NCI-H1105 treated with DMSO at 0.1 percent for 48 hours (cell line): ENCODE data around the gene SLC6A11.

Experiments used
- DNase-seq: peaks from one replicate; lab custom pipeline; 2025; lab: John Stamatoyannopoulos, UW

SLC6A11 gene

DNA sequence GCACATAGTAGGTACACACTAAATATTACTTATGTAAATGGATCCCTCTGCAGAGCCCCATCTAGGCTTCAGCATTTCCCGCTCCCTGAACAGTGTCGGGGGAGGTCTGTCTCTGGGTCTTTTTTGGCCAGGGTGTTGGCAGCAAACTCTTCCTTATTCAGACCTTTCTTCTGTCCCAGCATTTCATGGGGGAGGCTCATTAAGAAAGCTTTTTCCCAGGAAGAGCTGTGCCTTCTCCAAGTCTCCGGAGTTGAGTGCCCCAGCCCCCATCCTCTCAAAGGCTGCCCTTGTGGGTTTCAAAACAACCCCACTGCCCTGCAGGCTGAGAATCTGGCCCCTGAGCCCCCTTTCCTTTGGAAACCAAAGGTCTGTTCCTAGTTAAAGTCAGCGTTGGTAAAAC, 25.1 kb downstream of the SLC6A11 start:
- no peak for DNase-seq

DNA sequence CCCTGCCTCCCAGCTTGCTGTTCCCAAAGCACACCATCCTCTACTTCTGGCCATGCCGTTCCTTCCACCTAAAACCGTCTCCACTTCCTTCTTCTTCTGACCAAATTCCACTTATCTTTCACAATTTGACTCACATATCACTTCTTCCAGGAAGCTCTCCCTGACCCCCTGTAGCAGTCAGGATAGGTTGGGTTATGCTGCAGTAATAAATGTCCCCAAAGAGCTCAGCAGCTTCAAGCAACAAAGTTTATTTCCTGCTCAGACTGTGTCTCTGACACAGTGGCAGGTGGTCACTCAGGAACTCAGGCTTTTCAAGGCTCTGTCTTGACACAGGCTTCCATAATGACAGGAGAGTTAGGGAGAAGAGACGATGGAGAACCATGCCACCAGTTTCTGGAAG, 27.4 kb downstream of the SLC6A11 start:
- no peak for DNase-seq

DNA sequence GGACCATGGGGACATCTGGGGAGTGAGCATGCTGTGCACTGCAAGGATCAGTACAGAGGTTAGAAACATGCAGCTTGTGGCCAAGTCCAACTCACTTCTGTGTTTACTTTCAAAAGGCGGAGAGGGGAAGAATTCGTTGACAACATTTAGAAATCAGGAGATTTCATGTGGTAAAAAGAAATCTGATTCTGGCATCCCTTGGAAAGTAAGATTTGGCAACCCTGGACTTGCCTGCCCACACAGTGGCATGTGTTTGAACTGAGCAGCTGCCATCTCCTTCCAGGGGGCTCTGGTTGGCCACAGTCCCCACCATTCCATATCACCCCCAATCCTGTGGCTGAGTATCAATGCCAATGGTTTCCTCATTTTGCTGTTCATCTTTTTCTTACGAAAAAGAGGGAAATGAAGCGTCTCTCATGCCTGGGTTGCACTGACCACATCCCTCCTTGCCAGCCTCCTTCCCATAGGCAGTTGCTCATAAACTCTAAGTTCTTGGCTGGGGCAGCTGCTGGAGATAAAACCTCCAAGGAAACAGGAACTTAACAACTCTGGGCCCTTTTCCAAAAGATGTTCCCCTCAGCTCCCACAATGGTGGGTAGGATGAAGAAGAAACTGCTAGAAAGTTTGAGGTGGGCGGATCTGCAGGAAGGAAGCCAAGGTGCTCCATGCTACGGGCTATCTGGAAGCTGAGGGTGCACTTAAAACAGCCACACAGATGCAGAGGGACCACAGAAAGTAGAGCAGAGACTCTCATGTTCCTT, 29.2 kb downstream of the SLC6A11 start:
- DNase-seq = no peak

DNA sequence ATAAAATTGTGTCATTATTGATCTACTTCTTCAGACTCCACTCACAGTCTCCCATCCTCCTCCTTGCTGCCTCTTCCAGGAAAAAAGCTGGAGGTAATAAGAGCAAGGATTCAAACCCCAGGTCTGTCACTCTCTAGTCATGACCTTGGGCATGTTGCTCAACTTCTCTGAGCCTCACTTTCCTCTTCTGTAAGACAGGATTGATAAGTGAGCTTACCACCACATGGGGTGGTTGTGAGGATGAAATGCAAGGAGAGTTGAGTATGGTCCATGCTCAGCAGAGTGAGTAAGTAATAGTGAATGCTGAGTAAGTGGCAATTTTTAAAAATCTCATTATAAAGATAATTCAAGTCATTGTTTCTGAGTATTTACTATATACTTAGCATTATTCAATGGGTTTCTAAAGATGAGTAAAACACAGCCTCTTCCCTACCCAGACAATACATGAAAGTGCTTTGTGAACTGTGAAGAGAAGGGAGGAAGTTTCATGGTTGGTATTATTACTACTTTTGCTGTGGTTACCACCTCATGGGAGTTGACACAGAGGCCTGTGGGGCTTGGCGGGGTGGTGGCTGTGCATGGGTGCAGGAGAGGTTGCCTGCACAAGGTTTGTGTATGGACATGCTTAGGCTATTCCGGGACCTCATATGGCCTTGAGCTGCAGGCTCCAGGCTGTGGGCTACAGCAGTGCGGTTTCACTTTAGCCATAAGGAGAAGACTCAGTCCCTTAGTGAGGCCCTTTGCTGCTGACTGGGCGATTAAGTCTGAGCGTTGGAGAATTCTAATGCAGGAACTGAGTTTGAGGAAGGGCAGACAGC, 30.0 kb downstream of the SLC6A11 start:
- no peak for DNase-seq

DNA sequence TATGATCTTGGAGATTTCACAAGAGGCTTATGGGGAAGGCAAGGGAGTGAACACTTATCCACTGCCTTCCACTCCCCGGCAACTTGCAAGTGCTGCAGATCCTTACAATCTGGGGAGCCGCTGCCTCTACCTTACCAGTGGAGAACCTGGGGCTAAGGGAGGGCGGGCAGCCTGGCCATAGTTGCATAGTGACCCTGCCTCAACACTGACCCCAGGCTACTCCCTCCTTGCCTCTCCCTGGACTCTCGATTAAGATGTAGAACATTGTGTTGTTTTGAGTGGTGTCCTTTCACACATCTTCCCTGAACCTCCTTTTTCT, 30.6 kb downstream of the SLC6A11 start:
- DNase-seq = no peak

DNA sequence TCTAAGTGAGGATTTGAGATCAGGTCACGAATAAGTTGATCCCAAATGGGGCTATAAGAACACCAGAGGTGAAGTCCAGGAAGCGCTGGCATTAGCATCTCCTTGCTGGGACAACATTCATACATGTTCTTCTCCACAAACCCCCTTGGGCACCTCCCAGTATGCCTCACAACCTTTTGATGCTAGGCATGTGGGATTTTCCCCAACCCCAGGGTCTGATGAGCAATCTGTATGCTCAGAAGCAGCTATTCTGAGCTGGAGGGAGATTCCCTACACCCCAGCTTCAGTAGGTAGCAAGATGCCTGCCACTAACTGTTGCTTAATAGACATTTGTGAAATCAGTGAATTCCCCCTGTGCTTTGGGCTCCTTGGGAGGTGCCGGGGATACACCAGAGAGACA, 32.2 kb downstream of the SLC6A11 start:
- no peak for DNase-seq

DNA sequence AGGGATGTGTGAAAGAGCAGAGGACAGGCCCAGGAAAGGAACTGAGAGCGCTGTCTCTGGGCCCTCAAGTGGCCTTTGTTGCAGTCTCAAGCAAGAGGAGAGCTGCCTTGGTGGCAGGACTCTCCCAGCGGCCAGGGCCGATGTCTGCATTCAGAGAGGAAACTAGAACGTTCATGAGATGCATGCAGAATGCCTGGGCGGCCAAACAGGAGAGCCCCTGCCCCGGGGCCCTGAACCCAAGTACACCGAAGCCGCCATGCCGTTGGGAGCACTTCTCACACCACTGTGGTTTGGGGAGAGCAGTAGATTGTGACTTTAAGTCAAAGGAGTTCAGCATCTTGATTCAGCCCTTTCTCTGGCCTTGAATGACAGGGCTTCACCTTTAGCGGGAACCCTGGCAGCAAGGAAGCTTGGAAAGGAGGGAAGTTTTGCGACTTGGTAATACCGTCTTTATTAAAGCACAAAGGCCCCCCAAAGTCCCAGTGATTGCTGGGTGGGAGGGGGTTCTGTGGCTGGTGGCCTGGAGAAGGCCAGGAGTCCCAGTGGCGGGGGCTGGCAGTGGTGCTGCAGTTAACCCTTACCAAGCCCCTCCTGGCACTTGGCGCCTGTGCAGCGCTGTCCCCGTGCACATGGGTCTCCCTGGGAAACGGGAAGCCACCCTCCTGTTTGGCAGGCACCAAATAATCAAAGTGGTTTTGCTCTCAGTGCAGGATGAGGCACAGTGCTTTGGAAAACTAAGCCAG, 36.2 kb downstream of the SLC6A11 start:
- DNase-seq = no peak

DNA sequence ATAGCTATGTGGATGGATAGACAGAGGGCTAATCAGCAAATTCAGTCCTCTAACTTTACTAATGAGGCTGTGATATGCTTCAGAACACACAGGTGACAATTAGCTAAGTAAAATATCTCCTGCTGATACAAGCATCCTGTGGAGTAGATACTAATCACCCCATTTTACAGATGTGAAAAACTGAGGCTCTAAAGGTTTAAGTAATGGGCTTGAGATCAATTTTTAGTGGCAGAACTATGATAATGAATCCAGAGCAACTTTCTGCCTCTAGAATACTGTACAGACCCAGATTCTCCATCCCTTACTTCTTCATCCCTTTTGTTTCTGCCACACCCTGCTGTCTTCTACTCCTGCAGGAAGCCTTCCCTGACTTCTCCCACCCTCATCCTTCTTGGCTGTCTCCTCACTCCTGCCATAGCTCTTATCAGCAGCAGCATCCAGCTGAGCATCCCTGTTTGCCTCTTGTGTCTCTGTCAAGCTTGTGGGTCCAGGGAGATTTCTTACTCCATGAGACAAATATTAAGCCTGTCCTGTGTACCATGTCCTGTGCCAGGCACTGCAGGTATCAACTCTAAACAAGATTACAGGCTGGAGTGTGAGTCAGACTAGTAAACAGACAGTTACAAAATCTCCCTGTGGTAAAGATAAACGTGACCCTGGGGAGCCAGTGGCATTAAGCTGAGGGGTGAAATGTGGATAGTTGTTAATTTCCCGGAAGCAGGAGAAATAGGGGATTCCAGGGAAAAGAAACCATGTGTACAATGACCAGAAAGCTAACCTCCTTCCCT, 39.2 kb downstream of the SLC6A11 start:
- no peak for DNase-seq

DNA sequence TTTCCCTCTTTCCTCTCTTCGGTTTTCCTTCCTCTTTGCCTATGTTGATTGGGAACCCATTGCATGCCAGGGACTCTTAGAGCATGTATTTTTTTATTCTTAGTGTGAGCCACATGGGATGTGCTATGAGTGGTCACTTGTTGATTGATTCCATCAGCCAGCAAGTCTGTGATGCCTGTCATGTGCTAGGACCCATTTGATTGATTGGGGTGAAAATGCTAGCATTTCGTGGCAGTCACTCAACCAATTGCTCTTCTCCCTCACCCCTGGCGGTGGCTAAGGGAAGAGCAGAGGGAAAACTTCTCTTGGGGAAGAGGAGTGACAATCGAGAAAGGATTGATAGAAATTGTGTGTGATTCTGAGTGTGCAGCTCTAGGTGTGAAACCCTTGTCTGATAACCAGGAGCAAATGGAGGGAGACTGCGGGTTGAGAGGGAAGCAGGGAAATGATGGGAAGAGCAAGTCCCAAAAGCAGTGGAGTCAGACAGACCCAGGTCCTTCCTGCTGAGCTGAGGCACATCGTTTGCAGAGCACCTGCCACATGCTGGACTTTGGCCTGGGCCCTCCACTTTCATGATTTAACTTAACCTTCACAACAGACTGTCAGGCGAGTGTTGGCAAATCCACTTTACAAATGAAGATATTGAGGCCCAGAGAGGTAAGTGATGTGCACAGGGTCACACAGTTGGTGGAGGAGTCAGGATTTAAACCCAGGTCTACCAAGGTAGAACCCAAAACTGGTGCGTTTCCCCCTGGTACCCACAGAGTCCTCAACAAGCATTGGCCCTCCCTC, 40.0 kb downstream of the SLC6A11 start:
- no peak for DNase-seq

DNA sequence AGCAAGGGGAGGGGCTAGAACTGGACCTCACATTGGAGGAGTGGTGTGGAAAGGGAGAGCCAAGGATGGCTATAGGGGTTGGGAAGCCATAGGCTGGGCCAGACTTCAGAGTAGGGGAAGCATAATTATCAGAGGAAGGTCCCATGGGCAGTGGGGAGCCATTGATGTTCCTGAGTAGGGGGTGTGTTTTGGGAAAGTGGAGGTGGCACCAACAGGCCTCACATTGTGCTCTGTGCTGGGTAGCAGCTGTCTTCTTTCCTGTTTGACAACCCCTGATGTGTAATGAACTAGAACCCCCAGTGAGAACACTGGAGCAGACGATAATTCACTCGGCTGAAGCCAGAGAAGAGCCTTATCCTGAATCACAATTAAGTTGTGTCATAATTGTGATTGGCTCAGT, 41.2 kb downstream of the SLC6A11 start:
- DNase-seq = no peak

DNA sequence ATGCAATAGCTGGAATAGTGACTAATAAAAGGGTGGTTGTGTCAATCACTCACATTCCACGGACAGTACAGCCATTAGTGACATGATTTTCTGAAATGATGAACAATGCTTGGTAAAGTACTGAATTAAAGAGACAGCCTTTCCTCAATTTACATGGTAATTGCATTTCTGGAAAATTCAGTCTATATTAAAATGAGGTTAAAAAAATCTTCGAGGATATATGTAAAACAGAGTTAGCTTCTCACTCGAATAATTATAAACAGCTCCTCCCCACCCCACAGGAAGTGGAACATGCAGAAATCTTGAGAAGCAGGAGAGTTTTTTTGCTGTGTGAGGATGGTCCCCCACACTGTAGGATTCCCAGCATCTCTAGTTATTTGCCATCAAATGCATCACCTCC, 42.1 kb downstream of the SLC6A11 start:
- DNase-seq = no peak

DNA sequence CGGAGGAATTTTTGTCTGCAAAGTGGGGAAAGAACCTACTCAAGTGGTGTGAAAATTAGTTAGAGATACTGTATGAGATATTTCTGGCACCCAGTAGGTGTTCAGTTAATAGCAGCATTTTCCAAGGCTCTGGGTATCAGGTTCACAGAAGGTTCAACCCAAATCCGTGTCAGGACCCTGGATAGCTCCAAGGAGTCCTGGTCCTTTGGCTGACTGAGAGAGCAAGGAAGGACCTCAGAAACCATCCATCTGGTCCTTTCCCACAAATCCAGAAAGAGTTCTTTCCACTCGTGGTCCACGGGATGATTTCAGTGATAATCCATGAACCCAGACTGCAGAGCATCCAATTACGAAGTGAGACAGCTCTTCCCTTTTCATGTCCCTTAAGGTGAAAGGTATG, 51.4 kb downstream of the SLC6A11 start:
- DNase-seq = no peak

DNA sequence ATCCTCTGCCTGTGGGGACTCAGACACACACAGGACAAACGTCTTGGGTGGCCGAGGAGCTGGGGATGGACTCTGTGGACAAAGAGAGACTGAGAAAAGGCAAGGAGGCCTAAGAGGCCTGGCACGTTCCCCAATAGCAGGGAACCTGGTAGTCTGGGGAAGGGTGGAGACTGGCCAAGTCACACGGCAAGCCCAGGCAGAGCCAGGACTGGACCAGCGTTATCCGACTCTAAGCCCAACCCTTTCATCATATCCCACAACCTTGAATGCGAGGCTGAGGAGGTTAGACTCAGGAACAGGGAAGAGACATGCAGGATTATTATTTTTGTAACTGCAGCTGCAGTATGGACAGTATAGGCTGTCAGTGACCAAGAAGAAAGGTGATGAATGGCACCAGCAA, 53.4 kb downstream of the SLC6A11 start:
- DNase-seq = no peak

DNA sequence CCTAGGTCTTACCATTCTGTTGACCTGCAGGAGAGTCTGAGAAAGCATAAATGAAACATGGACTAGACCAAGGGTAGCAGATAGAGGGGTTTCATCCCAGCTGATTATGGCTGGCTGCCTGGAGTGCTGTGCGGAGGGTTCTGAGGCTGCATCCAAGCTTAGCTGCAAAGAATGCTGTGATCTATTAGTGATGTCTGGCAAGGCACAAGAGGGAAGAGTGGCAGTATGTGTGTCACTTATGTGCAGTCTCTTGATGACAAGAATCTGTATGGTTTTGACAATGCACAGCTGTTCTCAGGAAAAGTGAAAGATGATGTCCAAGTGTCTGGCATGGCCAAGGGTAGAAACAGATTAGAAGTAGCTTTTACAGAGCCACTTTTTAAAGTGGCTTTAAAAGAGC, 54.3 kb downstream of the SLC6A11 start:
- DNase-seq = no peak

DNA sequence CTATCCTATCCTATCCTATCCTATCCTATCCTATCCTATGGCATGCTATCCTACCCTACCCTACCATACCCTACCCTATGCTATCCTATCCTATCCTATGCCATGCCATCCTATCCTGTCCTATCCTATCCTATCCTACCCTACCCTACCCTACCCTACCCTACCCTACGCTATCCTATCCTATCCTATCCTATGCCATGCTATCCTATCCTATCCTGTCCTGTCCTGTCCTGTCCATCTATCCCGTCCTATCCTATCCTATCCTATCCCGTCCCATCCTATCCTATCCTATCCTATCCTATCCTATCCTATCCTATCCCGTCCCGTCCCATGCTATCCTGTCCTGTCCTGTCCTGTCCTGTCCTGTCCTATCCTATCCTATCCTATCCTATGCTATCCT, 57.4 kb downstream of the SLC6A11 start:
- no peak for DNase-seq

DNA sequence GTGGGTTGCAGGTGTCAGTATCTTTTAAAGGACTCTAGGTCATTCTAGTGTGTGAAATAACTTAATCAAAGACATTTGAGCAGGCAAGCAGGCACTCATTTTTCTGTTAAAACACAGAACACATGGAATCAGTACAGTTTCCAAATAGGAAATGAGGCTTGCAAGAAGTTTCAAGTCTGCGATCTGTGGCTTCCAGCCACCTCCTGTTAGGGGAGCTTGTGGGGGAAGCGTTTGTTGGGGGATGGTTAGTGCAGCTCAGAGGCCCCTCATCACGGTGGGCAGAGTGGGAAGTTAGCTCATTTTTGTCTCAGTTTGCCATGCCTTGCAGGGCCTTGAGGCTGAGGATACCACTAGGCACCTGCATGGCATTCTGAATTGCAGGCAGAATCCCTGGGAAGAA, 59.9 kb downstream of the SLC6A11 start:
- no peak for DNase-seq

DNA sequence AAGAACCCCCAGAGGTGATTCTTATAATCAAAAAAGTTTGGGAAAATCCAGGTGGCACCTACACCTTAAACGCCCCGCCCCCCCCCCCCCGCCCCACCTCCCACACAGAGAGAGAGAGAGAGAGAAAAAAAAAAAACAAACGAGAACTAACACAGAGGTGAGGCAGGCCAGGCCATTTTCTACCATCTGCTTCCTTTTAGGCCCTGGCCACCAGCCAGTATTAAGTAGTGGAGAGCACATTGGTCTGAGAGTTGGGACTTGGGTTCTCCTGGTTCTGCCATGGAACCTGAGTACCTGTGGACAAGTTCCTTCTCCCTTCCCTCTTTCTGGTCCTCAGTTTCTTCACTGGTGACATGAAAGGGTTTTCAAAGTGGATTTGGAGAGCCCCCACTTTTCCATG, 60.6 kb downstream of the SLC6A11 start:
- no peak for DNase-seq

DNA sequence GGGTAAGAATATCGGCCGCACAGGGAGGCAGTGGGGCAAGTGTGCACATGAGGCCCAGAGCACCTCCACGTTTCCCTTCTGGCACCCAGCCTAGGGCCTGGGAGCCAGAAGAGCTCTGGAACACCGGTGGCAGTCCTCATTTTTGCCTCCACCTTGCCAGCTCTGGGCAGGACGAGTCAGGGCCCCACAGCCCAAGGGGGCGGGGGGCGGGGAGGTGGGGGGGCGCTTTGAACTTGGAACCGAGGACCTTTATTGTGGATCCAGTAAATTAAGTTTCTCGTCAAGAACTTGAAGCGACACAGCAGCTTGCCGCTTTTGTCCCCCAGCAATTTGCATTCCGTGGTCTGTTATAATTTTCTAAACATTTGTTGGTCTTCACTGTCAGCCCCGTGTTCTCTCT, 66.8 kb downstream of the SLC6A11 start:
- no peak for DNase-seq

DNA sequence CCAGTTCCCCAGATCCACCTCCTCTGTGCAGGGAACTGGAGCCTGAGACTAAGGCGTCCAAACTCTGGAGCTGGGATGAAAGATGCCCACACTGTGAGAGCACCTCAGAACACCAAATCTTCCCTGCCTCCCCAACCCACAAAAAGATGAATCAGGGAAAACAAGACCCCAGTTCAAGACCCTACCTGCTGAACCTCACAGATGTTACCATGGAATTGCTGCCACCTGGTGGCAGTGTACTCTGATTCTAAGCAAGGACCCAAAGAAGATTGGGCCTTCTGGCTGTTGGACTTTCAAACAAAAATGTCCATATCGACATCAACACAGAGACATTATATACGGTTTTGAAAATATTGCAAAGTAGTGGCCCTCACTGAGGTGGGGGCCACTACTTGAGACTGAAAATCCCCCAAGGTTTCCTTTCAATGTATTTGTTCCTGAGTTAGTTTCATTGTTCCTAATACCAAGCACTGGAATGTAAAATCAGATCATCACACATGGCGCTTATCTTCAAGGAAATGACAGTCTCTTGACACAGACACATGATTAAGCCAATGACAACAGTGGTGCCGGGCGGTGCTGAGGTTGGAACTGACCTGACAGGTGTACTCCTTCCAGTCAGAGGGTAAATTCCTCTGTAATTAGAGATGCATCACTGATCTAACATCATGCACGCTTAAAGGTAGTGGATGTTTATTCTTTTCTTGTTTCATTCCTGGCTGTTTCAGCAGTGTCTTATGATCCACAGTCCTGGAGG, 67.6 kb downstream of the SLC6A11 start:
- DNase-seq = no peak

DNA sequence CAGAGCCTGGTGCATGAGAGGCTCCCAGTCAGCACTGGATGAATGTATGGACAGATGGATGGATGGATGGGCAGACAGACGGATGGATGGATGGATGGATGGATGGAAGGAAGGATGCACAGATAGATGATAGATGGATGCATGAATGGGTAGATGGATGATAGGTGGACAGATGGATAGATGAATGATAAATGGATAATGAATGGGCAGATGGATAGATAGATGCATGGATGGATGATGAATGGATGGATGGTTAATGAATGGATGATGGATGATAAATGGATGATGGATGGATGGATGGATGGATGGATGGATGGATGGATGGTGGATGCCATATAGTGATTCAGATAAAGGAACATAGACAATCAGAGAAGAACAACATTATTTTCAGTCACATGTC, 71.0 kb downstream of the SLC6A11 start:
- no peak for DNase-seq
